Activated CD4-positive, alpha-beta T cell treated with anti-CD3 and anti-CD28 coated beads for 48 hours (primary cell): ENCODE results near the gene ETV3.

Experiments
- DNase-seq: peaks from one replicate; pipeline ENCODE4 v3.0.0-alpha.2; 2020

Gene ETV3

DNA sequence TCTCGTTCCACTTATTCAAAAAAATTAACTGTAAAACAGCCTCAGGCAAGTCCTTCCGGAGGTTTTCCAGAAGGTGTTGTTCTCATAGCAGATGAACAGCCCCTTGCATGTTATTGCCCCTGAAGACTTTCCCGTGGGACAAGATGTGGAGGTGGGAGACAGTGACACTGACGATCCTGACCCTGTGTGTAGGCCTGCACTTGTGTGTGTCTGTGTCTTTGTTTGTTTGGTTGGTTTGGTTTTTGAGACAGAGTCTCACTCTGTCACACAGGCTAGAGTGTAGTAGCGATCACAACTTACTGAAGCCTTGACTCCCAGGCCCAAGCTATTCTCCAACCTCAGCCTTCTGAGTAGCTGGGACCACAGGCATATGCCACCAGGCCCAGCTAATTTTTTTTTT lies 51.2 kb downstream of the ETV3 start:
- no peak for DNase-seq

DNA sequence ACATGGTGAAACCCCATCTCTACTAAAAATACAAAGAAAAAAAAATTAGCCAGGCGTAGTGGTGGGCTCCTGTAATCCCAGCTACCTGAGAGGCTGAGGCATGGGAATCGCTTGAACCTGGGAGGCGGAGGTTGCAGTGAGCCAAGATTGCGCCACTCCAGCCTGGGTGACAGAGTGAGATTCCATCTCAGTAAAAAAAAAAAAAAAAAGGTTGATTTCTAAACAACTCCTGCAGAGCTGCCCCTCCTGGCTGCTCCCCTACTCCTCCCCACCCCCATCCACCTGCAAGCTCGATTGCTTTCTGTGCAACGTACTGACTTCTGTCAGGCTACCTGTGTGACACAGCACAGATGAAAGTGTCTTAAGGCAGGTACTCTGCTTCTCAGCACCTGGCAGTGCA lies 51.9 kb downstream of the ETV3 start:
- DNase-seq = no peak

DNA sequence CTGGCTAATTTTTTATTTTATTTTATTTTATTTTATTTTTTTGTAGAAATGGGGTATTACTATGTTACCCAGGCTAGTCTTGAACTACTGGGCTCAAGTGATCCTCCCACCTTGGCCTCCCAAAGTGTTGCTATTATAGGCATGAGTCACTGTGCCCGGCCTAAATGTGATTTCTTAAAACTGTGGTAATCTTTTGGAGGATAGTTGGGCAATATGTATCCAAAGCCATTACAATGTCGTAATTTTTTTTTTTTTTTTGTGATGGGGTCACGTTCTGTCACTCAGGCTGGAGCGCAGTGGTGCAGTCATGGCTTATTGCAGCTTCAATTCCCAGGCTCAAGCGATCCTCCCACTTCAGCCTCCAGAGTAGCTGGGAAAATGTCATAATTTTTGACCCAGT lies 52.8 kb downstream of the ETV3 start:
- no peak for DNase-seq

DNA sequence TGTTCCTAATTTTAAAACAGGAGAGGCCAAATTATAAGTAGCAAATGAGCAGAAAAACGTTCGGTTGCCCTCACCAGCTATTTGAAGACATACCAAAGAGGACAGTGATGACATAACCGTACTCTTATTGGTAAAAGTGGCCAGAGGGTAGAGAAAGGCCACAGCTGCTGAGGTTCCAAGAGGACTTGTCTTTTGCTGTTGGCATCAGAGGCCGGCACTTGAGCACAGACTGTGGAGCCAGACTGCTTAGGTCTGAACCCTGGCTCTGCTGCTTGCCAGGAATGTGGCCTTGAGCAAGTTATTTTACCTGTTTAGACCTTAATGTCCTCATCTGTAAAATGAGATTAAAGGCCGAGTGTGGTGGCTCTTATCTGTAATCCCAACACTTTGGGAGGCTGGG lies 53.5 kb downstream of the ETV3 start:
- no peak for DNase-seq

- DNase-seq = no peak
Measured at GRCh38 chr1:157081707-157082106, 56.5 kb downstream of the ETV3 start.

DNA sequence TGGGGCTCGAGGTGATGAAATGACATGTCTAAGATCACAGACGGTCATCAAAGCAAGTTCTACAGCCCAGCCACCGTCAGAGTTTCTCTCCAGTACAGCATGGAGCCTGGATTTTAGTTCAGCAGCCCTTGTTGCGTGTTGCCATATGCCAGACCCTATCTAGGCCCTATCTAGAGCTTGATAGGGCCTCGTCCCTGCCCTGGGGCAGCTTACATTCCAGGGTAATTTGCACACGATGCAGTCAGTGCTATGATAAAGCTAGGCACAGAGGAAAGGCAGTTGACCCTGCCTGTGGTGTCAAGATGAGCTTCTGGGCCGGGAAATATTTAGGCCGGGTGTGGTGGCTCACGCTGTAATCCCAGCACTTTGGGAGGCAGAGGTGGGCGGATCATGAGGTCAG lies 57.5 kb downstream of the ETV3 start:
- no peak for DNase-seq

- DNase-seq = no peak
Measured at GRCh38 chr1:157077394-157077793, 60.8 kb downstream of the ETV3 start.

DNA sequence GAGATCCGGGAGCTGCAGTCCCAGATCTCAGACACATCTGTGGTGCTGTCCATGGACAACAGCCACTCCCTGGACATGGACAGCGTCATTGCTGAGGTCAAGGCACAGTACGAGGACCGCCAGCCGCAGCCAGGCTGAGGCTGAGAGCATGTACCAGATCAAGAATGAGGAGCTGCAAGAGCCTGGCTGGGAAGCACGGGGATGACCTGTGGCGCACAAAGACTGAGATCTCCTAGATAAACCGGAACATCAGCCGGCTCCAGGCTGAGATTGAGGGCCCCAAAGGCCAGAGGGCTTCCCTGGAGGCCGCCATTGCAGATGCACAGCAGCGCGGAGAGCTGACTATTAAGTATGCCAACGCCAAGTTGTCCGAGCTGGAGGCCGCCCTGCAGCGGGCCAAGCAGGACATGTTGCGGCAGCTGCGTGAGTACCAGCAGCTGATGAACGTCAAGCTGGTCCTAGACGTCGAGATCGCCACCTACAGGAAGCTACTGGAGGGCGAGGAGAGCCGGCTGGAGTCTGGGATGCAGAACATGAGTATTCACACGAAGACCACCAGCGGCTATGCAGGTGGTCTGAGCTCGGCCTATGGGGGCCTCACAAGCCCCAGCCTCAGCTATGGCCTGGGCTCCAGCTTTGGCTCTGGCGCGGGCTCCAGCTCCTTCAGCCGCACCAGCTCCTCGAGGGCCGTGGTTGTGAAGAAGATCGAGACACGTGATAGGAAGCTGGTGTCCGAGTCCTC lies 64.1 kb downstream of the ETV3 start:
- peak; percentile 60 for DNase-seq
